Neuronal stem cell (in vitro differentiated cells): Measurements from ENCODE around the gene CREB5.

ENCODE experiments used
- DNase-seq: peaks from one replicate; pipeline ENCODE4 v3.0.0-alpha.2; 2013; ENCODE audit warnings: low spot score
- H2AFZ ChIP-seq: one replicate; pipeline ENCODE4 v1.6.1; 2013; ENCODE audit warnings: mild to moderate bottlenecking, low read length, inconsistent platforms
- H2AK5ac ChIP-seq: 2 replicates; pipeline ENCODE4 v1.6.1; 2013; ENCODE audit warnings: low read depth, mild to moderate bottlenecking, inconsistent platforms, low read length, moderate library complexity, mixed read lengths
- H2BK120ac ChIP-seq: 2 replicates; pipeline ENCODE4 v1.6.1; 2013; ENCODE audit warnings: low read depth, mild to moderate bottlenecking, inconsistent platforms, low read length, moderate library complexity, mixed read lengths
- H2BK12ac ChIP-seq: one replicate; pipeline ENCODE4 v1.6.1; 2013; ENCODE audit warnings: low read length, inconsistent platforms
- H2BK15ac ChIP-seq: 2 replicates; pipeline ENCODE4 v1.6.1; 2013; ENCODE audit warnings: mild to moderate bottlenecking, low read length, inconsistent platforms, mixed read lengths
- H2BK5ac ChIP-seq: one replicate; pipeline ENCODE4 v1.6.1; 2013; ENCODE audit warnings: inconsistent platforms, mild to moderate bottlenecking, low read length, moderate library complexity
- H3K14ac ChIP-seq: one replicate; pipeline ENCODE4 v1.6.1; 2013; ENCODE audit warnings: low read length, inconsistent platforms
- H3K18ac ChIP-seq: 2 replicates; pipeline ENCODE4 v1.6.1; 2013; ENCODE audit warnings: low read length, inconsistent platforms
- H3K23ac ChIP-seq: 2 replicates; pipeline ENCODE4 v1.6.1; 2013; ENCODE audit warnings: low read depth, mild to moderate bottlenecking, mixed read lengths, low read length, inconsistent platforms; ENCODE audit not compliant: poor library complexity
- H3K27ac ChIP-seq: replicated peaks from 3 replicates; pipeline ENCODE4 v1.5.1; 2013; ENCODE audit warnings: low read length, inconsistent platforms
- H3K27me3 ChIP-seq, 3 experiments: 2 replicates each; pipeline ENCODE4 v1.6.1; 2013; ENCODE audit warnings: low read length in 3 of 3, mild to moderate bottlenecking in 2 of 3, inconsistent platforms in 1 of 3, low read depth in 1 of 3, mixed read lengths in 1 of 3, moderate library complexity in 1 of 3; ENCODE audit not compliant: control insufficient read depth in 3 of 3, insufficient read depth in 3 of 3
- H3K36me3 ChIP-seq, 2 donors: replicated peaks in 1 of 2; 2 replicates each; pipeline ENCODE4 v1.6.1; 2013; ENCODE audit warnings: low read length in 2 of 2; ENCODE audit not compliant: control insufficient read depth in 2 of 2, insufficient read depth in 2 of 2
- H3K4ac ChIP-seq: 2 replicates; pipeline ENCODE4 v1.6.1; 2013; ENCODE audit warnings: inconsistent platforms, mild to moderate bottlenecking, low read length, moderate library complexity
- H3K4me1 ChIP-seq, 2 donors: 1 replicate in 1 of 2; 2 replicates in 1 of 2; pipeline ENCODE4 v1.6.1; 2013; ENCODE audit warnings: low read length in 2 of 2, low read depth in 1 of 2; ENCODE audit not compliant: control insufficient read depth in 2 of 2, insufficient read depth in 1 of 2
- H3K4me2 ChIP-seq: one replicate; pipeline ENCODE4 v1.6.1; 2013; ENCODE audit warnings: mild to moderate bottlenecking, low read length, inconsistent platforms; ENCODE audit not compliant: insufficient read depth, poor library complexity, severe bottlenecking
- H3K4me3 ChIP-seq, 2 donors: 2 replicates each; pipeline ENCODE4 v1.5.1; 2013; ENCODE audit warnings: low read length in 2 of 2, mild to moderate bottlenecking in 2 of 2, inconsistent platforms in 1 of 2, moderate library complexity in 1 of 2
- H3K79me1 ChIP-seq: one replicate; pipeline ENCODE4 v1.6.1; 2013; ENCODE audit warnings: low read depth, mild to moderate bottlenecking, inconsistent platforms, low read length, moderate library complexity
- H3K9ac ChIP-seq: one replicate; pipeline ENCODE4 v1.6.1; 2013; ENCODE audit warnings: mild to moderate bottlenecking, low read depth, low read length, inconsistent platforms; ENCODE audit not compliant: poor library complexity
- H3K9me3 ChIP-seq, 2 donors: replicated peaks in 1 of 2; 2 replicates each; pipeline versions ENCODE3 to v1.6.1; 2013; ENCODE audit warnings: low read length in 2 of 2, mild to moderate bottlenecking in 2 of 2, inconsistent platforms in 1 of 2, low read depth in 1 of 2, mixed read lengths in 1 of 2, moderate library complexity in 1 of 2; ENCODE audit not compliant: control insufficient read depth in 2 of 2, insufficient read depth in 1 of 2
- H4K8ac ChIP-seq: one replicate; pipeline ENCODE4 v1.6.1; 2013; ENCODE audit warnings: low read depth, mild to moderate bottlenecking, inconsistent platforms, low read length, moderate library complexity
- H4K91ac ChIP-seq: one replicate; pipeline ENCODE4 v1.6.1; 2013; ENCODE audit warnings: low read length, low read depth, mild to moderate bottlenecking, inconsistent platforms; ENCODE audit not compliant: poor library complexity
- WGBS, 2 donors: extraction: QIAGEN DNeasy Blood & Tissue Kit; methylation state at CpG; one replicate each; pipeline ENCODE4 v1.1.7; 2013; ENCODE audit warnings: missing lambda C conversion rate in 2 of 2, mixed read lengths in 1 of 2; ENCODE audit not compliant: insufficient read length in 2 of 2, insufficient replicate concordance in 1 of 2; ENCODE audit errors: extremely low coverage in 2 of 2; 5-methylcytosine and 5-hydroxymethylcytosine counted together

The CREB5 gene

DNA sequence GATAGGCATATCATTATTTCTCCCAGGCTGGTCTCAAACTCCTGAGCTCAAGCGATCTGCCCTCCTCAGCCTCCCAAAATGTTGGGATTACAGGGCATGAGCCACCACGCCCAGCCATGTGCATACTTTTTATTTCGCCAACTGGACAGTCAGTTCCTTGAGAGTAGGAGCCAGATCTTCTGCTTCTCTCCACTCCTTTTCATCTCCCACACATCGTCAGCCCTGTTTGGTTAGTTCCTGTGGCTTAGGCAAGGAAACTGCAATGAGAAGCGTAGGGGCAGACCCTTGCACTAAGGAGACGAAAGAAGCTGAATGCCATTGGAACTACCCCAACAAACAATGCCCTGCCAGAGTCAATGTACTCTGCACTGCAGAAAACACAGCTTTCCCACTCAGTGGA lies 367.6 kb downstream of the CREB5 start:
- Histone ChIP-seq H3K14ac (no peak overlapping the region), H3K27ac (no peak overlapping the region), H3K9ac (no peak overlapping the region), H3K9me3 (peaks cover 0 to 5% of the 10 kb centered on the region in 2 donors), H3K4me2 (no peak overlapping the region), H2BK5ac (no peak overlapping the region), H3K4ac (no peak overlapping the region), H2AFZ (no peak overlapping the region), H4K8ac (no peak overlapping the region), H3K18ac (no peak overlapping the region), H3K23ac (no peak overlapping the region), H3K4me1 (peaks cover 4 to 8% of the 10 kb centered on the region in 2 donors), H3K4me3 (no peak overlapping the region), H2AK5ac (no peak overlapping the region), H2BK15ac (no peak overlapping the region), H2BK120ac (no peak overlapping the region), H4K91ac (no peak overlapping the region), H3K79me1 (no peaks in the 10 kb centered on the region), H3K27me3 (no peaks in the 10 kb centered on the region), H2BK12ac (no peak overlapping the region), H3K36me3 (no peaks in the 10 kb centered on the region)
- DNase-seq = no peak
- no CpG with 5 or more reads among the region's 6 CpGs for WGBS, 2 donors

DNA sequence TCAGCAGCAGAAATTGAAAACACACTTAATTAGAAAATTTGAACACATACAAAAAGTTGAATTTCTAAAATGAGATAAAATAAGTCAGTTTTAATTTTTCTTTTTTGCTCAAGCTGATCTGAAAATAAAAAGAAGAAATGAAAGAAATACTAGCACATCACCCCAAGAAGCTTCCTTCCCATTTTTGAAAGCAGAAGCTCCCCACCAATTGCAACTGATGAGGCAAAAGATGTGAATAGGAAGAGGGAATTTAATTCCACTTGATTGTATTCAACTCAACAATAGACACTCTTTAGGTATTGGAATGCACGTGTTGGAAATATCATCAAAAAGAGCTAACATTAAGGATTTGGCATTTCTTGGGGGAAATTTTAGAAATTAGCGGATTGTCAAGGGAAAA lies 370.0 kb downstream of the CREB5 start:
- Histone ChIP-seq H3K4ac (no peak overlapping the region), H3K9ac (no peak overlapping the region), H3K18ac (no peak overlapping the region), H4K8ac (no peak overlapping the region), H2AK5ac (no peak overlapping the region), H3K79me1 (no peaks in the 10 kb centered on the region), H2BK5ac (no peak overlapping the region), H3K9me3 (no peaks in the 10 kb centered on the region), H3K23ac (no peak overlapping the region), H3K27me3 (no peaks in the 10 kb centered on the region), H2BK120ac (no peak overlapping the region), H2AFZ (no peak overlapping the region), H3K27ac (no peak overlapping the region), H3K4me1 (peaks cover 4 to 8% of the 10 kb centered on the region in 2 donors), H4K91ac (no peak overlapping the region), H3K4me2 (no peak overlapping the region), H2BK12ac (no peak overlapping the region), H3K36me3 (no peaks in the 10 kb centered on the region), H3K4me3 (no peak overlapping the region), H2BK15ac (no peak overlapping the region), H3K14ac (no peak overlapping the region)
- no CpG with 5 or more reads among the region's 2 CpGs for WGBS, 2 donors
- DNase-seq = no peak

DNA sequence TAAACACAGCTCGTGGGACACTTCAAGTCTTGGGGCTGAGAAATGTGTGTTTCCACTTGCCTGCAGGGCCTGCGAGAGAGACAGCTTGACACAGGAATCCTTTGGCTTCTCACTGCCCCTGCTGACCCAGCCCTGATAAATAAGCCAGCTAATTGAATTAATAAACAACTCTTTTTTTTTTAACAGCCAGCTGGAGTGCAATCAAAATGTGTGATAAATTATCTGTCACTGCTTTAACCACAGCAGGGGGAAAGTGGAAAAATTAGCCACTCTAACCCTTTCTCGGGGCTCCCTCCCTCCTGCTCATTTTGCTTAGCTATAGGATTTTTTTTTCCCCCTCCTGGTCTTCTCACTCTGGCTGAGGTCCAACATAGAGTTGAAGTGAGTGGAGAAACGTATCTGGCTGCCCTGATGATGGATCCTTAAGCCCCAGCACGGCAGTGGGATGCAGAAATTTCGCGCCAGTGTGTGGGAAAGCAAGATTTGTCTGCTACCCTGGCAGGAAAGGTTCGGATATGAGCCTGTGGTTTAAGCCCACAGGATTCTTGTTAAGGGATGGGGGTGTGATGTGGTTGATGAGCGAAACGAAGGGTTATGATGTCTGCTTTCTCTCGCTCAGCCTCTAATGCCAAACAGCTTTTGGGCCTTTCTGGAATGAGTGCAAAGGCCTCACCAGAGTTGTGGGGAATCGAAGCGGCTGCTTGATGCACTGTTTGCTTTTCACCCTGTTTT lies 372.0 kb downstream of the CREB5 start:
- no peaks in the 10 kb centered on the region for H3K36me3 ChIP-seq
- no peak overlapping the region for H4K91ac ChIP-seq
- no CpG with 5 or more reads among the region's 13 CpGs for WGBS, 2 donors
- no peak overlapping the region for H3K4ac ChIP-seq
- H2BK15ac ChIP-seq = no peak overlapping the region
- H4K8ac ChIP-seq = no peak overlapping the region
- DNase-seq = no peak
- no peak overlapping the region for H3K4me3 ChIP-seq
- no peak overlapping the region for H3K18ac ChIP-seq
- H3K14ac ChIP-seq = no peak overlapping the region
- no peaks in the 10 kb centered on the region for H3K79me1 ChIP-seq
- H2BK12ac ChIP-seq = no peak overlapping the region
- H3K27me3 ChIP-seq = no peaks in the 10 kb centered on the region
- H2BK5ac ChIP-seq = no peak overlapping the region
- peaks cover 4 to 8% of the 10 kb centered on the region in 2 donors for H3K4me1 ChIP-seq
- no peak overlapping the region for H2BK120ac ChIP-seq
- no peak overlapping the region for H3K23ac ChIP-seq
- no peak overlapping the region for H3K27ac ChIP-seq
- no peak overlapping the region for H2AK5ac ChIP-seq
- no peak overlapping the region for H3K9ac ChIP-seq
- no peak overlapping the region for H2AFZ ChIP-seq
- H3K4me2 ChIP-seq = no peak overlapping the region
- no peaks in the 10 kb centered on the region for H3K9me3 ChIP-seq

DNA sequence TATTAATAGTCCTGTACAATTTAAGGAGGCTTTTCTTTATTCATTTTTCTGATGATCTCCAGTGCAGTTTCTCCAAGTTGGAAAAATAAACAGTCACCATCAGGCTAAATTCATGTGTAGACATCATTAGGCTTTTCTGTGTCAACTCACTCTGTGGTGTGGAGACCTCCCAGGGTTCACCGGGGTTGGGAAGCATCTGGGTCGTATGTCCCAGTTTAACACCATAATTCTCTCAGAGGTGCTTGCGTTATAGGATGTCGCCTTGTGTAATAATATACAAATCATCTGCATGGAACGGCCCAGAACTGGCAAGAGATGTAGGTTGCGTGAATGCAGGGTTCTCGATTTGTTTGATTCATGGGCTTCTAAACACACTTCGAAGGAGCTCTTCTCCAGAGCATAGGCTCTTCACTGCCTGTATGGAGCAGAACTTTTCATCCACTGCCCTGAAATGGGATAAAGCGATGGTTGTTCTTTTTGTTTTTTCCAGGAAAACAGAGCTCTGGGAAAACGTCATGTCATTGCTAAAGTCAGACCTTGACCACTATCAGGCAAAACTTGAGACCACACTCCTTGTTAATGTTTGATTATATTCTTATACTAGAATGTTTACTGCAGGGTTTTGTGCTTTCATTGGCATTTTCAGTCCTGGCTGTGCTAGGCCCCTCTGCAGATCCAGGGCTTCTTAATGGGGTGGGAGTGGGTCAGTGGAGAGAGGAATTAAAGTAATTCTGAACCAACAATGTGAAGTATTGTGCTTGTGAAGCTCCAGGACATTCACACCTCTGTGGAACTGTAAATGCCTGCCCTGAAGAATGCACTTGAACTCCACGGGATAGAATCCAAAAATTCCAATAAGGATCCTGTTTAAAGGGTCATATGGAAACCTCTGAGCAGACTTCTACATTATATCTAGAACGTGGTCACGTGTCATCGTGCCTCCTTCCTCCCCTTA lies 373.0 kb downstream of the CREB5 start:
- no peak overlapping the region for H2AFZ ChIP-seq

More for the DNA sequence above, 373.0 kb downstream of the CREB5 start:
- Histone ChIP-seq H3K4me1 (peaks cover 4% of the 10 kb centered on the region in 2 donors), H3K4me3 (no peak overlapping the region), H4K91ac (no peak overlapping the region), H3K14ac (no peak overlapping the region), H3K23ac (no peak overlapping the region), H3K36me3 (no peaks in the 10 kb centered on the region), H2BK15ac (no peak overlapping the region), H2BK12ac (no peak overlapping the region), H2BK5ac (no peak overlapping the region), H2BK120ac (no peak overlapping the region), H3K9me3 (no peaks in the 10 kb centered on the region), H3K27me3 (no peaks in the 10 kb centered on the region), H4K8ac (no peak overlapping the region), H3K18ac (no peak overlapping the region), H2AK5ac (no peak overlapping the region), H3K27ac (no peak overlapping the region), H3K4ac (no peak overlapping the region), H3K79me1 (no peaks in the 10 kb centered on the region), H3K9ac (no peak overlapping the region), H3K4me2 (no peak overlapping the region)
- WGBS, 2 donors = no CpG with 5 or more reads among the region's 14 CpGs
- DNase-seq = no peak
